ENCODE results near the gene STK24.
"Not testable (repeated sequence)": the region's sequence is repeated elsewhere in the genome, so short reads cannot be mapped to it uniquely, and the experiment has no call there.

GRCh38 chr13:98413278-98413677 lies 163.6 kb downstream of the STK24 start:
- TF ChIP-seq, protein P1, sequence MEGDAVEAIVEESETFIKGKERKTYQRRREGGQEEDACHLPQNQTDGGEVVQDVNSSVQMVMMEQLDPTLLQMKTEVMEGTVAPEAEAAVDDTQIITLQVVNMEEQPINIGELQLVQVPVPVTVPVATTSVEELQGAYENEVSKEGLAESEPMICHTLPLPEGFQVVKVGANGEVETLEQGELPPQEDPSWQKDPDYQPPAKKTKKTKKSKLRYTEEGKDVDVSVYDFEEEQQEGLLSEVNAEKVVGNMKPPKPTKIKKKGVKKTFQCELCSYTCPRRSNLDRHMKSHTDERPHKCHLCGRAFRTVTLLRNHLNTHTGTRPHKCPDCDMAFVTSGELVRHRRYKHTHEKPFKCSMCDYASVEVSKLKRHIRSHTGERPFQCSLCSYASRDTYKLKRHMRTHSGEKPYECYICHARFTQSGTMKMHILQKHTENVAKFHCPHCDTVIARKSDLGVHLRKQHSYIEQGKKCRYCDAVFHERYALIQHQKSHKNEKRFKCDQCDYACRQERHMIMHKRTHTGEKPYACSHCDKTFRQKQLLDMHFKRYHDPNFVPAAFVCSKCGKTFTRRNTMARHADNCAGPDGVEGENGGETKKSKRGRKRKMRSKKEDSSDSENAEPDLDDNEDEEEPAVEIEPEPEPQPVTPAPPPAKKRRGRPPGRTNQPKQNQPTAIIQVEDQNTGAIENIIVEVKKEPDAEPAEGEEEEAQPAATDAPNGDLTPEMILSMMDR (conservative IDR thresholded peaks at IDR 0.05; ENCODE audit: low read length): not testable (repeated sequence)
- TF ChIP-seq EZH2phosphoT487 (IDR thresholded peaks at IDR 0.05; ENCODE audit: borderline replicate concordance): not testable (repeated sequence)

Measured in Loucy (cell line).